PC-3 (cell line): ENCODE measurements around the gene EMD. TPM values are rescaled to one million over a fixed set of nuclear protein-coding genes. Genes with fewer than 3 reads are reported as not detected.

Experiments used
- ATAC-seq: fragments of 200-7000 bp; cut with Tn5 transposase; 2 replicates; pipeline ENCODE4 v1.9.1; 2020; ENCODE audit warnings: mild to moderate bottlenecking, moderate library complexity
- BruUV-seq: library from RNA; stranded (reverse); fragments of 400-500 nt; replicated peaks from 2 replicates; lab custom pipeline; 2021; lab: Mats Ljungman, UMichigan
- CTCF ChIA-PET: fragments of 300-600 bp; sonication (Branson Sonifier 250); formaldehyde crosslinking; loops from one replicate; lab custom pipeline; 2022; ENCODE audit warnings: antibody characterized with exemption; lab: Charles Lee
- POLR2A ChIA-PET: fragments of 300-600 bp; sonication (Branson Sonifier 250); formaldehyde crosslinking; loops from one replicate; lab custom pipeline; 2022; ENCODE audit warnings: antibody characterized with exemption; ENCODE audit not compliant: unreplicated experiment; lab: Charles Lee
- DNase-seq: peaks from one replicate; pipeline ENCODE4 v3.0.0-alpha.2; 2015
- H2AFZ ChIP-seq: fragments of 300-600 bp; sonication (generic); 2 replicates; pipeline ENCODE4 v1.6.0; 2016; ENCODE audit warnings: antibody characterized with exemption, low read length
- H3F3A ChIP-seq: fragments of 300-600 bp; sonication (generic); one replicate; pipeline ENCODE4 v1.6.0; 2017; ENCODE audit warnings: antibody characterized with exemption, low read length, control low read depth, mild to moderate bottlenecking; ENCODE audit not compliant: unreplicated experiment
- H3K27ac ChIP-seq: fragments of 300-600 bp; sonication (generic); 2 replicates; pipeline ENCODE4 v1.5.1; 2016; ENCODE audit warnings: mild to moderate bottlenecking, low read length
- H3K27me3 ChIP-seq: fragments of 300-600 bp; sonication (generic); 2 replicates; pipeline ENCODE4 v1.6.1; 2016; ENCODE audit warnings: low read length, mixed read lengths
- H3K36me3 ChIP-seq: fragments of 300-600 bp; sonication (generic); 2 replicates; pipeline ENCODE4 v1.6.1; 2016; ENCODE audit warnings: low read depth, mixed run types, low read length, mixed read lengths
- H3K4me1 ChIP-seq: fragments of 300-600 bp; sonication (generic); 2 replicates; pipeline ENCODE4 v1.5.1; 2016; ENCODE audit warnings: low read length; ENCODE audit not compliant: insufficient read depth
- H3K4me2 ChIP-seq: fragments of 300-600 bp; sonication (generic); 2 replicates; pipeline ENCODE4 v1.6.0; 2016; ENCODE audit warnings: low read length
- H3K4me3 ChIP-seq: fragments of 300-600 bp; sonication (generic); 2 replicates; pipeline ENCODE4 v1.5.1; 2016; ENCODE audit warnings: mild to moderate bottlenecking, low read length, mixed read lengths
- H3K79me2 ChIP-seq: fragments of 300-600 bp; sonication (generic); 2 replicates; pipeline ENCODE4 v1.6.1; 2017; ENCODE audit warnings: low read length, mixed read lengths
- H3K9ac ChIP-seq: fragments of 300-600 bp; sonication (generic); 2 replicates; pipeline ENCODE4 v1.6.0; 2016; ENCODE audit warnings: mild to moderate bottlenecking, low read length
- H3K9me2 ChIP-seq: fragments of 300-600 bp; sonication (generic); replicated peaks from 2 replicates; pipeline ENCODE4 v1.6.1; 2016; ENCODE audit warnings: mixed run types, low read length, mixed read lengths
- H3K9me3 ChIP-seq: fragments of 300-600 bp; sonication (generic); 2 replicates; pipeline ENCODE4 v1.6.1; 2016; ENCODE audit warnings: low read length, mixed read lengths
- H4K20me1 ChIP-seq: fragments of 300-600 bp; sonication (generic); 2 replicates; pipeline ENCODE4 v1.6.1; 2016; ENCODE audit warnings: low read length, mixed read lengths
- CTCF ChIP-seq: fragments of 300-600 bp; sonication (generic); conservative IDR thresholded peaks from 2 replicates; pipeline ENCODE4 v1.5.1; 2017; ENCODE audit warnings: antibody characterized with exemption, low read depth, mild to moderate bottlenecking, low read length
- EZH2 ChIP-seq: fragments of 300-600 bp; sonication (generic); IDR thresholded peaks from one replicate; pipeline ENCODE4 v1.6.1; 2017; ENCODE audit warnings: antibody characterized with exemption, mild to moderate bottlenecking, low read length; ENCODE audit not compliant: unreplicated experiment
- EZH2phosphoT487 ChIP-seq: fragments of 300-600 bp; sonication (generic); IDR thresholded peaks from 2 replicates; pipeline ENCODE4 v1.6.1; 2018; ENCODE audit warnings: mild to moderate bottlenecking, antibody characterized with exemption, low read length, borderline replicate concordance
- intact Hi-C: fragments of 100-400 bp; cut with micrococcal nuclease; formaldehyde crosslinking; loops from 2 replicates; pipeline ENCODE4 v1.9.0; 2023
- total RNA-seq: library from RNA; depleted of rRNA; stranded (reverse); fragments of >200 nt; gene quantifications from 2 replicates; pipeline ENCODE4 v1.2.3, GENCODE V29; 2014

Gene EMD
- total RNA-seq, 1 experiment from 2014 or later = 46.8 TPM

DNA sequence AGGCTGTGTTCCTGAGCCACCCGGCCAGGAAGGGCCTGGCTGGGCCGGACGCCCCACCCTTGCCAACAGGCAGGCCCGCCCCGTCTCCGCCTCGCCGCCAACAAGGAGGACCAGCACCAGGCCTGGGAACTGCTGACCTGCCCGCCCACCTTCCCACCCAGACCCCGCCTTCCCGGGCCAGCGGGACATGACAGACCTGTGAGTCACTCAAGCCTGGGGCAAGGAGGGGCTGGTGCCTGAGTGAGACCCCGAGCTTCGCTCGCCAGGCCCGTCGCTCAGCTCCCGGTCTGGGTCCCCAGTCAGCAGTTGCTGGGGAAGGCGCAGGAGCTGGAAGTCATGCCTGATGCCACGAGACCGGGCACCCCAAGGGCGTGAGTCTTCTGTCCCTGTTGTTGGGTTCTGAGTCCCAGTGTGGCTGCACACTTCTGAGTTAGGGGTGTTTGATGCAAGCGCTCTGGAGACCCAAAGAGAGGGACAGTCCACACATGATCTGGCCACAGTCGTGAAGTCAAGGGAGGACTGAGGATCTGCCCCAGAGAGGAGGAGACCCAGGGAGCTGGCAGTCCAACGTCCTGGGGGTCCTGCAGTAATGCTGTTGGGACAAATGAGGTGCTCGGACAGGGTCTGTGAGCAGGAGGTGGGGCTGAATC is 30.3 kb downstream of the EMD start, which contains the start of gene DNASE1L1:
Gene DNASE1L1, minus strand, starts transcription at position 33 of the 650 bp plus-strand sequence. CDS start 3,686 bp downstream, outside the sequence.
- no TSS peak for BruUV-seq
- peak within 1 kb of the TSS; percentile 75 for H3K4me3 ChIP-seq
- peak within 1 kb of the TSS; percentile 79 for H2AFZ ChIP-seq
- H3K79me2 ChIP-seq = peaks cover 24% of the 10 kb centered on the region
- POLR2A ChIA-PET = interaction anchor here (0.6 to 0.7 kb wide), 3 partner anchors 80 to 132 kb away, joined by 4 to 5 read pairs (median 5); no protein-coding TSS in a partner anchor
- H3K36me3 ChIP-seq = no peaks in the 10 kb centered on the region
- no peaks in the 10 kb centered on the region for H3F3A ChIP-seq
- intact Hi-C loops = no loop called here
- no peaks in the 10 kb centered on the region for H3K9me2 ChIP-seq
- CTCF ChIA-PET = interaction anchor here (0.6 to 0.7 kb wide), 2 partner anchors 9 to 34 kb away, joined by 3 to 5 read pairs; no protein-coding TSS in a partner anchor
- H3K27ac ChIP-seq = peak within 1 kb of the TSS; percentile 78
- peak within 1 kb of the TSS; percentile 96 for H3K4me2 ChIP-seq
- H3K9me3 ChIP-seq = no peaks in the 10 kb centered on the region
- DNase-seq (peak; percentile 91), ATAC-seq (peak; percentile 83)
- no peaks in the 10 kb centered on the region for H3K27me3 ChIP-seq
- peak within 1 kb of the TSS; percentile 79 for H3K9ac ChIP-seq
- no peak for TF ChIP-seq EZH2
- no peak for TF ChIP-seq EZH2phosphoT487
- H4K20me1 ChIP-seq = no peaks in the 10 kb centered on the region
- H3K4me1 ChIP-seq = peaks cover 26% of the 10 kb centered on the region

GRCh38 chrX:154411981-154412340 is 32.9 kb downstream of the EMD start:
- TF ChIP-seq EZH2 = no peak
- no peak for TF ChIP-seq CTCF
- no peak for TF ChIP-seq EZH2phosphoT487
- H3F3A ChIP-seq = no peaks in the 10 kb centered on the region
- peak; percentile 54 for ATAC-seq
- peaks cover 24% of the 10 kb centered on the region for H3K79me2 ChIP-seq
- no peaks in the 10 kb centered on the region for H3K9me2 ChIP-seq
- BruUV-seq = no TSS peak
- peak overlapping the region; percentile 87 for H3K9ac ChIP-seq
- peak overlapping the region; percentile 45 for H3K27ac ChIP-seq
- H3K4me1 ChIP-seq = peaks cover 26% of the 10 kb centered on the region
- H3K4me2 ChIP-seq = peak overlapping the region; percentile 94
- no peaks in the 10 kb centered on the region for H4K20me1 ChIP-seq
- POLR2A ChIA-PET = interaction anchor here (0.6 to 1.0 kb wide), 2 partner anchors 13 to 38 kb away, joined by 3 to 18 read pairs; no protein-coding TSS in a partner anchor
- H3K27me3 ChIP-seq = no peaks in the 10 kb centered on the region
- peak; percentile 58 for DNase-seq
- H3K36me3 ChIP-seq = no peaks in the 10 kb centered on the region
- intact Hi-C loops = no loop called here
- H3K9me3 ChIP-seq = no peaks in the 10 kb centered on the region
- CTCF ChIA-PET = interaction anchor here (0.5 to 1.0 kb wide), 2 partner anchors 39 to 129 kb away, joined by 3 to 4 read pairs; no protein-coding TSS in a partner anchor
- peak overlapping the region; percentile 89 for H2AFZ ChIP-seq
- H3K4me3 ChIP-seq = peak overlapping the region; percentile 89

GRCh38 chrX:154412468-154412867 is 33.4 kb downstream of the EMD start:
- POLR2A ChIA-PET = interaction anchor here (0.6 to 1.0 kb wide), 2 partner anchors 39 to 283 kb away, joined by 3 to 4 read pairs; no protein-coding TSS in a partner anchor
- Histone ChIP-seq H3K4me2 (peak overlapping the region; percentile 94), H2AFZ (peak overlapping the region; percentile 89), H3K27me3 (no peaks in the 10 kb centered on the region), H3K27ac (peak overlapping the region; percentile 45), H3K4me3 (peak overlapping the region; percentile 89), H3K36me3 (no peaks in the 10 kb centered on the region), H3K79me2 (peaks cover 24% of the 10 kb centered on the region), H3K9me2 (no peaks in the 10 kb centered on the region), H3K9me3 (no peaks in the 10 kb centered on the region), H4K20me1 (no peaks in the 10 kb centered on the region), H3F3A (no peaks in the 10 kb centered on the region), H3K9ac (peak overlapping the region; percentile 87), H3K4me1 (peaks cover 26% of the 10 kb centered on the region)
- BruUV-seq = no TSS peak
- DNase-seq (peak; percentile 39), ATAC-seq (peak; percentile 20)
- intact Hi-C loops = no loop called here
- CTCF ChIA-PET = interaction anchor here (1.0 kb wide), 1 partner anchor 39 kb away, joined by 3 read pairs; no protein-coding TSS in a partner anchor
- no peak for TF ChIP-seq CTCF
- TF ChIP-seq EZH2phosphoT487 = no peak
- no peak for TF ChIP-seq EZH2
